ENCODE measurements around the gene ABTB2. TPM values are rescaled to one million over a fixed set of nuclear protein-coding genes. Genes with fewer than 3 reads are reported as not detected.
"Not testable (repeated sequence)": the region's sequence is repeated elsewhere in the genome, so short reads cannot be mapped to it uniquely, and the experiment has no call there.

ABTB2 gene
- total RNA-seq, 1 experiment from 2014 or later: 46.3 TPM

DNA sequence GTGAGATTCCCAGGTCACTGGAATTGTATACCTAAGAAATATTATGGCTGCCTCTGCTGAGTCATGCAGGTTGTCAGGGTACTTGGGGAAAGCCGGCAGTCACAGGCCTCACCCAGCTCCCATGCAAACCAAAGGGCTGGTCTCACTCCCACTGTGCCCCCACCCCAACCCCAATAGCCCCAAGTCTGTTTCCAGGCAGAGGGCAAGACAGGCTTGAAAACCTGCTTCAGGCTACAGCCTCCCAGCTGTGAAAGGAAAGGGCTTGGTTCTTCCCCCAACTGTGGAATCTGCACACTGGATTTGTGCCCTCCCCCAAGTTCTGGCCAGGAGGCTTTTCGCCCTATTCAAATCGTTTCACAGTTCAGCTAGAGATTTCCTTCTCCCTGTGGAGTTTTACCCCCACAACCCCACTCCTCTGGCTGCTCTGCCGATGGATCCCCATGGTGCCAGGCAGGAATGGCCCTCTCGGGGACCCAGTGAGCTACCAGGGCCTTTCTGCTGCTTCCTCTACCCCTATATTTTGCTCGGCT is 37.0 kb upstream of the ABTB2 start:
- CTCF ChIA-PET: interaction anchor here (1.0 kb wide), 1 partner anchor 34 kb away, joined by 3 read pairs; no protein-coding TSS in a partner anchor
- POLR2A ChIA-PET (ENCODE audit: low non-redundant PET): interaction anchor here (0.6 to 0.7 kb wide), 2 partner anchors 82 to 216 kb away, joined by 3 to 8 read pairs; no protein-coding TSS in a partner anchor
- intact Hi-C loops (cut with micrococcal nuclease; ENCODE audit: unreplicated experiment): no loop called here
- H3K9me3 ChIP-seq (ENCODE audit: low read depth, low read length, poor library complexity, severe bottlenecking): peaks cover 23% of the 10 kb centered on the region
- no peaks in the 10 kb centered on the region for H3K36me3 ChIP-seq (ENCODE audit: insufficient read depth, low read length, poor library complexity, severe bottlenecking)
- no peak for TF ChIP-seq EZH2 (IDR thresholded peaks at IDR 0.05; ENCODE audit: borderline replicate concordance, low read depth, low read length, poor library complexity, severe bottlenecking)
- TF ChIP-seq, protein P1, sequence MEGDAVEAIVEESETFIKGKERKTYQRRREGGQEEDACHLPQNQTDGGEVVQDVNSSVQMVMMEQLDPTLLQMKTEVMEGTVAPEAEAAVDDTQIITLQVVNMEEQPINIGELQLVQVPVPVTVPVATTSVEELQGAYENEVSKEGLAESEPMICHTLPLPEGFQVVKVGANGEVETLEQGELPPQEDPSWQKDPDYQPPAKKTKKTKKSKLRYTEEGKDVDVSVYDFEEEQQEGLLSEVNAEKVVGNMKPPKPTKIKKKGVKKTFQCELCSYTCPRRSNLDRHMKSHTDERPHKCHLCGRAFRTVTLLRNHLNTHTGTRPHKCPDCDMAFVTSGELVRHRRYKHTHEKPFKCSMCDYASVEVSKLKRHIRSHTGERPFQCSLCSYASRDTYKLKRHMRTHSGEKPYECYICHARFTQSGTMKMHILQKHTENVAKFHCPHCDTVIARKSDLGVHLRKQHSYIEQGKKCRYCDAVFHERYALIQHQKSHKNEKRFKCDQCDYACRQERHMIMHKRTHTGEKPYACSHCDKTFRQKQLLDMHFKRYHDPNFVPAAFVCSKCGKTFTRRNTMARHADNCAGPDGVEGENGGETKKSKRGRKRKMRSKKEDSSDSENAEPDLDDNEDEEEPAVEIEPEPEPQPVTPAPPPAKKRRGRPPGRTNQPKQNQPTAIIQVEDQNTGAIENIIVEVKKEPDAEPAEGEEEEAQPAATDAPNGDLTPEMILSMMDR (conservative IDR thresholded peaks at IDR 0.05; ENCODE audit: low read depth, low read length): no peak
- peak overlapping the region; percentile 43 for H3K27ac ChIP-seq (ENCODE audit: low read depth, low read length, poor library complexity, severe bottlenecking)
- DNase-seq (ENCODE audit: low spot score): peak; percentile 72
- H3K27me3 ChIP-seq (replicated peaks; ENCODE audit: insufficient read depth, low read depth, low read length, poor library complexity): peaks cover 7% of the 10 kb centered on the region
- no peak overlapping the region for H3K4me3 ChIP-seq (ENCODE audit: low read depth, low read length, poor library complexity, severe bottlenecking)
- no TSS peak for BruUV-seq (replicated peaks)
- peaks cover 33% of the 10 kb centered on the region for H3K4me1 ChIP-seq (ENCODE audit: insufficient read depth, low read length, poor library complexity, severe bottlenecking)

DNA sequence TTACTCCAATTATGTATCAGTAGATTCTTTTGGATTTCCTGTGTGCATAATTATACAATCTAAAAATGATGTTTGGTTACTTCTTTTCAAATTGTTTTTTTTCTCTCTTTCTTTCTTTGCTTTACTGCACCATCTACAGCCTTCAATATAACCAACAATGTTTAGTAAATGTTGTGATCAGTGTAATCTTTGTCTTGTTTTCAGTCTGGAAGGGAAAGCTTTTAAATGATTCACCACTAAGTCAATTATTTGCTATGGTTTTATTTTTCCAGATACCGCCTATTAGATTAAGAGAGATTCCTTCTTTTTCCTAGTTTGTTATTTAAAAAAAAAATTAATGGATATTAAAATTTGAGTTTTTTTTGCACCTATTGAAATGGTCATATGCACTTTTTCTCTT is 29.8 kb upstream of the ABTB2 start:
- Histone ChIP-seq H3K27ac (ENCODE audit: low read depth, low read length, poor library complexity, severe bottlenecking) (no peak overlapping the region), H3K36me3 (ENCODE audit: insufficient read depth, low read length, poor library complexity, severe bottlenecking) (no peaks in the 10 kb centered on the region), H3K4me1 (ENCODE audit: insufficient read depth, low read length, poor library complexity, severe bottlenecking) (no peaks in the 10 kb centered on the region), H3K4me3 (ENCODE audit: low read depth, low read length, poor library complexity, severe bottlenecking) (no peak overlapping the region), H3K9me3 (ENCODE audit: low read depth, low read length, poor library complexity, severe bottlenecking) (peaks cover under 1% of the 10 kb centered on the region), H3K27me3 (replicated peaks; ENCODE audit: insufficient read depth, low read depth, low read length, poor library complexity) (peaks cover 7% of the 10 kb centered on the region)
- no peak for TF ChIP-seq EZH2 (IDR thresholded peaks at IDR 0.05; ENCODE audit: borderline replicate concordance, low read depth, low read length, poor library complexity, severe bottlenecking)
- TF ChIP-seq, protein P1 (conservative IDR thresholded peaks at IDR 0.05; ENCODE audit: low read depth, low read length): no peak
- ChIA-PET CTCF (no interaction called here), POLR2A (ENCODE audit: low non-redundant PET) (no interaction called here)
- DNase-seq (ENCODE audit: low spot score): no peak
- intact Hi-C loops (cut with micrococcal nuclease; ENCODE audit: unreplicated experiment): no loop called here
- no TSS peak for BruUV-seq (replicated peaks)

DNA sequence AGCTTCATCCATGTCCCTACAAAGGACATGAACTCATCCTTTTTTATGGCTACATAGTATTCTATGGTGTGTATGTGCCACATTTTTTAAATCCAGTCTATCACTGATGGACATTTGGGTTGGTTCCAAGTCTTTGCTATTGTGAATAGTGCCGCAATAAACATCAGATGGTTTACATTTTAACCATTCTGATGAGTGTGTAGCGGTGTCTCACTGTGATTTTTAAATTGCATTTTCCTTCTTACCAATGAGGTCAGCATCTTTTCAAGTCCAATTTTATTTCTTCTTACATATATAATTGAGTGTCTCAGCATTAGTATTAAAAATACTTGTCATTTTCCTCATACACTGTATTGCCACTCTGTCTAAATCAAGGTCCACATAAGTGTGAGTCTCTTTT is 28.5 kb upstream of the ABTB2 start:
- H3K27me3 ChIP-seq (replicated peaks; ENCODE audit: insufficient read depth, low read depth, low read length, poor library complexity); intact Hi-C loops (cut with micrococcal nuclease; ENCODE audit: unreplicated experiment); H3K4me3 ChIP-seq (ENCODE audit: low read depth, low read length, poor library complexity, severe bottlenecking); POLR2A ChIA-PET (ENCODE audit: low non-redundant PET); DNase-seq (ENCODE audit: low spot score); H3K9me3 ChIP-seq (ENCODE audit: low read depth, low read length, poor library complexity, severe bottlenecking); BruUV-seq (replicated peaks); H3K4me1 ChIP-seq (ENCODE audit: insufficient read depth, low read length, poor library complexity, severe bottlenecking); H3K27ac ChIP-seq (ENCODE audit: low read depth, low read length, poor library complexity, severe bottlenecking); H3K36me3 ChIP-seq (ENCODE audit: insufficient read depth, low read length, poor library complexity, severe bottlenecking); CTCF ChIA-PET: not testable (repeated sequence)

All from A673 (cell line).